Measurements from ENCODE around the gene EPB41L4B.

- TF ChIP-seq CTCF (IDR thresholded peaks at IDR 0.05) (no peak), POLR2A (IDR thresholded peaks at IDR 0.05) (no peak)
These were observed 67.1 kb downstream of the EPB41L4B start for GRCh38 chr9:109253637-109254284.
